Pons (tissue), 1 donor: ENCODE measurements around the gene NAV2.

ENCODE experiments used
- DNase-seq: peaks from one replicate; pipeline ENCODE4 v3.0.0-alpha.2; 2016; ENCODE audit warnings: low spot score

The NAV2 gene

DNA sequence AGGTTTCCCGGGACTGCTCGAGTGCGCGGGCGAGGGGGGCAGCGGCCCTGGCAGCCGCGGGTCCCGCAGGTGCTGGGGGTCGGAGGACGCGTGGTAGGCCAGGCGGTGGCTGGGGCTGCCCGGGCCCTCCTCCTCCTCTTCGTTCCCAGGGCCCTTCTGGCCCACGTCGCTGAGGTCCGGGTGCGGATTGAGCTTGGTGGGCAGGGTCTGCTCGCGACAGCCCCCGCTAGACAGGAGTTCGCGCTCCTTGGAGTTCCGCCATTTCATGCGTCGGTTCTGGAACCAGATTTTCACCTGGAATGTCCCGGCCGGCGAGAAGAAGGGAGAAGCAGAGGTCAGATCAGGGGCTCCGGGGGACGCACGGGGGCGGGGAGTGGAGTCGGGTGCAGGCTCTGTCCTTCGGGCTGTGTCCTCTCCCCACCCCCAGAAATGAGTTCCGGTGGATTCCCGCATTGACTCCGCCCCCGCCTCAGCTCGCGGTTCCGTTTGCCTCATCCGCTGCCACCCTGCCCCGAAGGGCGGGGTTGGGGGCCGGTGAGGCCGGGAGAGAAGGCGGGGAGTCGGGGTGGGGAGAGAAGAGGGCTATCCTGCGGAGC, 443.7 kb downstream of the NAV2 start:
- no peak for DNase-seq

DNA sequence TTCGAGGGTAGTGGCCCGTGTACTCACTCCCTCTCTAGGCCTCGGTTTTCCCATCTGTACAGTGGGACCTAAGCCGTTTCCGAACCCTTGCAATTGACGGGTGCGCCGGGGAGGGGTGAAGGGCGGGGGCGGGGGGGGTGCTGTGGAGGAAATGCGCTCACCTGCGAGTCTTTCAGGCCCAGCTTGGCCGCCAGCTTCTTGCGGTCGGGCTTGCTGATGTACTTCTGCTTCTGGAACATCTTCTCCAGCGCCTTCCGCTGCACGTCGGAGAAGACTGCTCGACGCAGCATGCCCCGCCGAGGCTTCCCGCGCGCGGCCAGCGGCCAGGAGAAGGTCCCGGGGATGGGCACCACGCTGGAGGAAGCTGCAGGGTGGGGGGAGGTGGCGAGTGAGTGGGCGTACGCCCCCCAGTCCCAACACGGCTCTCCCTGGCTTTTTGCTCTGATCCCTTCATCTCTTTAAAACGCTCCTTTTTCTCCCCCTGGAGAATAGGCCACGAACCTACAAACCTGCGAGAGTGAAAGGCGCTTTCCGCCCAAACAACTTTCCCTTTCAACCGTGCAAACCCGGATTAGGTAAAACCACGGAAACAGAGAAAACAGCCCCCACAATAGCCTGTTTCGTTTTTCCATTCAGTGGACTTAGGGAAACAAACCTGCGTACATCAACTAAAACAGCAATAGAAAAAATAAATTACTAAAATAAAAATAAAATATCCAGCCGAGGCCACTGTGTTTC, 444.4 kb downstream of the NAV2 start:
- no peak for DNase-seq

DNA sequence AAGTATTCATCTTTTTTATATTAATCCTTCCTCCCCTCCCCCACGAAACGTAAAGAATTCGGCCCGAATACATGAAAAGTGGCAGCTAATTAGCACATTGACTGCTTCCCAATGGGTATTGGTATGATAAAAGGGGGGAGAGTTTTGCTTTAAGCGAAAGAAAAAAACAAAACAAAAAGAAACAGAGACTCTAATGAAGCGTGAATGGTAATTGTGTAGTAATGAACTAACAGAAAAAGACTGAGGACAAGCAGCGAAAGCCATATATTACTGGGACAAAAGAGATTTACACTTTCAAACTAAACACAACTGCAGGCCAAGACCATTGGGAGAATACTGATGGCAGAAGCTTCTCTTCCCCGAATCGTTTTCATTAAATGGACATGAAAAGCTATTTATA, 445.1 kb downstream of the NAV2 start:
- no peak for DNase-seq

DNA sequence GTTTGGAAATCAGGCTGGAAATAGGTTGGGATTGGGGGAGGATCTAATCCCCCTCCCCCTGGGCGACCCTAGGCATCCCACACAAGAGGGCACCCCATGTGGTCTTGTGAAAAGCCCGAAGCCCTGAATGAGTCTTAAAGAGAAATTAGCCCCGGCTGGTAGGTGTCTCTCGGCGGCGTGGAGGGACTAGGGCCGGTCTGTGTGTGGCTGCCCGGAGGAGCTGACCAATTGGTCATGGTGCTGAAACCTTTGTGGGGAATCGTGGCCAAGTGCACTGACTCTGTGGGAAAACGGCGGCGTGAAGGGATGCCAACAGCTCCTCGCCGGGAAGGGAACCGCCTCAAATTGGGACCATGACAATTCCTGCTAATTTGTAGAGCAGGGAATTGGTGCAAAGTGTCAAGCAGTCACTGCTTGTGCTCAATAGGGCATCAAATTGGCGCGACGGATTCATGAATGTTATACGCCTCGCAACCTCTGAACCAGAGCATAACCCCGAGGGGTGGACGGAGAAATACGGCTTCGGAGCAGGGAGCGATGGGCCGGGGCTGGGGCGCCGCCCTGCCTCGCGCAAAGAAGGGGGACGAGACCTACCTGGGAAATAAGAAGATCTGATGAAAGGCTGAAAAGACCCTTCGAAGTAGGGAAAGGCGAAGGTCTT, 446.1 kb downstream of the NAV2 start:
- DNase-seq: peak; percentile 11

DNA sequence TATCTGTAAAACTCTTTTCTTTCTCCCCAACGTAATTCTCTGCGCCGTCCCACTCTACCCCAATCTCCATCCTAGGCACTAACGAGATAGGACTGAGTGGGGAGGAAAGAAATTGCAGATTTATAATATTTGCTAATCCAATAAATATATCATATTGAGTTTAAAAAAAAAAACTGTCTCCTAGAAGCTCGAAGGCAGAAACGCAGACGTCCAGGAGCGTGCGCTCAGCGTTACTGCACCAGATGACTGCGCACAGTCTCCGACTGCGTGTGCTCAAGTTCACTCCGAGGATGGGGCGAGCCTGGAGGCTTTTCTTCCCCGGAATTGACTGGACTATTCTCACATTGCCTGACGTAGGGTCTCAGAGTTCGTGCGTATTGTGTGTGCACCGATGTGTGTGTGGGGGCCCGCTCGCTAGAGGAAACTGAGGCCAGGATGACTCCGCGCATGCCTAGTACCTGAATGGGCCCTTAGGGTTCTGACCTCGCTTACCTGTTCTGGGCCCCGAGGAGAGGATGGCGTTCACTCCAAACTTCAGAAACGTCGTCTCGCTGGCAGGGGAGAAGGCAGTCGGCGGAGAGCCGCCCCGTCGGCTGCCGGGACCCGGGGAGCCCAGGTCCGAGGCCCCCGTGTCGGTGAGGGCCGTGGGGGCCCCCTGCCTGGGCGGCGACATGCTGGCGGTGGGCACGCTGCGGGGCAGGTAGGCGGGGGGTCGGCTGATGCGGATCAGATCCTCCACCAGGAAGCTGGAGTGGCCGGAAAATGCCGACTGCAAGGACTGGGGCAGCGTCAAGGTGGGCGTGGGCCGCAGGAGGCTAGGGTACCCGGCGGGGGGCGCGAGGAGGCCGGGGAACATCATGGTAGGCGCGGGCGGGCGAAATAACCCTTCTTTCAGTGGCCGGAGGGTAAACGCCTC, 447.1 kb downstream of the NAV2 start:
- DNase-seq: no peak

DNA sequence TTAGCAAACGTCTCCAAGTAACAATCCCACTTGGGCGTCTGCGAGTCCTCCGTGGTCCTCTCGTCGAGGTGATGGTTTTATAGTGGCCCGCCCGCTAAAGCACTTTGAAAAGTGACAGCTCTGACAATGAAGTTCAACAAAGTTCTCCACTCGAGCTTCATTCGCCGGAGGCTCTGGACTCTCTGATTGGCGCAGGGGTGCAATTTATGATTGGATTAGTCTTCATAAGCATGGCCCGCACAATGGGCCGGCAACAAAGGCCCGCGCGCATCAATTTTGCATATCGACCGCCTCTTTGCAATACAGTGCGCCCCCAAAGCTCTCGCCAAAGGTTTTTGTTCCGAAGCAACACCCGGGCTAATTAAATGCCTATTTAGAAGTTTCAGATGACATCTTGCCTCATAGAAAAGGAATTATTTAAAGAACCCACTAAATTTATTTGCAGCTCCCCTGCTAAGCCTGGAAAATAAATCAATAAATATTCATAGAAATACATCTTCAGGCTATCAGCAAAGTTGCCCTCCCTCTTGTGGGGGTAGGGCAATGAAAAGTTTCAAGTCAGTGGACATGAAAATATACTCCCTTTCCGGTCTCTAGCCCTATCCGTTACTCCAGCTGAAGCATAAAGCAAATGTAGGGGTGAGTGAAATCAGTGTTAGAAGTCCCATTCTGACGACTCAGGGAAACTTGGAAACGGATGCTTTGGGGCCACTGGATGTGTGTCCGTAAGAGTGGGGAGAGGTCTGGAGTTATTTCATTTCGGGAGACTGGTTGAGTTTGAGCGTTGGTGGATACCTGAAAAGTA, 448.0 kb downstream of the NAV2 start, which contains the start of gene DBX1:
Gene DBX1 (minus strand): TSS at position 51 of the 805 bp plus-strand sequence. CDS start 151 bp downstream, outside the sequence.
- DNase-seq: no peak

DNA sequence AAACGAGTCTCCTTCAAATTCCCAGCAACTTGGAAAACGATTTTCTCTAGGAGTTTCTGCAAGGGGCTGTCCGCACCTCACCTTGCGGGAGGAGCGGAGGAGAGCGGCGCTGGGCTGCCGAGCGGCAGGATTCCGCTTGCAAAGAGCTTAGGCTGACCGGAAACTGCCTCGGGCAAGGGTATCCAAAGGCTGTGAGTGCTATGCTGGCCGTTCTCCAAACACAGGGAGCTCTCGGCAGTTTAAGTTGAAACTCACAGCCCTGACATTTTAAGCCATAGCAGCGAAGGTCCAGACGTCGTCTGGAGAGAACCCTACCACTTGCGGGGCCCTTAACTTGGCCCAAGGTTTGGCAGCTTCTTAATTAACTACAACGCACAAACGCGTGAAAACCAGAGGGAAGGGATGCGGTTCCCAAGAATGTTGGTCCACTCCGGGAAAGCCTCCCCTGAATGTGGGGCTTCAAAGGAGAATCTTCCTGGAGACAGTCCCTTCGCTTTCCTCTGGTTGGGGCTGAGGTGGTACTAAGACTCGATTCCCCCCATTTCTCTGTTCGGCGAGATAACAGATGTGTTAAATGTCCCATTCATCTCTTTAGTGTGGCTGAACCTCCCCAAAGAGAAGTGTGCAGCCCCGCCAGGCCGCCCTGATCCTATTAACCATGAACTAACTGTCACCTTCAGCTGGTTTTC, 448.7 kb downstream of the NAV2 start:
- no peak for DNase-seq

DNA sequence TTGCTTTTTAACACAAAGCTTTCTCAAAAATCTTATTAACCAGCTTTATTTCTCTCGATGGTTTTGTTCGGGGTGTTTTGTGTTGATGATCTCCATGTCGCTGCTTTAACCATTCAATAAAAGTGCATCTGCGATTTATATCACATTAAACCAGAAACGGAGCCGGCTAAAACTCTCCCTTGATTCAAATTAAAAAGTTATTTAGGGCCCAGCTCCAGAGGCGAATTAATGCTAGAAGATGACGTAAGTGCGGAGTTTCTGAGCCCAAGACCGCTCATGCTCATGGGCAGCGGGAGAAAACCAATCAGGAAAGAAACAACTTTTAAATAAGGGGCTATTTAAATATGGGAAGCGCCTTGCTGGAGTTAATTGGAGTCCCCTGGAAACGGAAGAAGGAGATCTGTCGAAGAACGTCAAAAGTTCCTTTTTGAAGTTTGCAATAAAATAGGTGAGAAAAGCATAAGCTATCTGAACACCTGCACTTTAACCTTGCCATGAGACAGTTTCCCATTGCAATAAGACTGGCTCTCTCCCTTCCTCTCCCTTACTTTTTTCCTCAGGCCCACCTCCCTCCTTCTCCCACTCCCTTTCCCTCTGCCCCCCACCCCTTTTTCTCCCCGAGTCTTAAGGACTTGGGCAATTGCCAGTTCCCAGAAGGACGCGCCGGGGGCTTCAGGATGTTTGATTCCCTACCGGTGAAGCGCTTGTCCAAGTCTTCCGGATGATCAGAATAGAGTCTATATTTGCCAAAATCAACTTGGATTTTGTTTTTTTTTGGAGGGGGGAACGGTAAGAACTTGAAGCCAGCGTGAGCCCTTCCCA, 449.5 kb downstream of the NAV2 start:
- DNase-seq: no peak

DNA sequence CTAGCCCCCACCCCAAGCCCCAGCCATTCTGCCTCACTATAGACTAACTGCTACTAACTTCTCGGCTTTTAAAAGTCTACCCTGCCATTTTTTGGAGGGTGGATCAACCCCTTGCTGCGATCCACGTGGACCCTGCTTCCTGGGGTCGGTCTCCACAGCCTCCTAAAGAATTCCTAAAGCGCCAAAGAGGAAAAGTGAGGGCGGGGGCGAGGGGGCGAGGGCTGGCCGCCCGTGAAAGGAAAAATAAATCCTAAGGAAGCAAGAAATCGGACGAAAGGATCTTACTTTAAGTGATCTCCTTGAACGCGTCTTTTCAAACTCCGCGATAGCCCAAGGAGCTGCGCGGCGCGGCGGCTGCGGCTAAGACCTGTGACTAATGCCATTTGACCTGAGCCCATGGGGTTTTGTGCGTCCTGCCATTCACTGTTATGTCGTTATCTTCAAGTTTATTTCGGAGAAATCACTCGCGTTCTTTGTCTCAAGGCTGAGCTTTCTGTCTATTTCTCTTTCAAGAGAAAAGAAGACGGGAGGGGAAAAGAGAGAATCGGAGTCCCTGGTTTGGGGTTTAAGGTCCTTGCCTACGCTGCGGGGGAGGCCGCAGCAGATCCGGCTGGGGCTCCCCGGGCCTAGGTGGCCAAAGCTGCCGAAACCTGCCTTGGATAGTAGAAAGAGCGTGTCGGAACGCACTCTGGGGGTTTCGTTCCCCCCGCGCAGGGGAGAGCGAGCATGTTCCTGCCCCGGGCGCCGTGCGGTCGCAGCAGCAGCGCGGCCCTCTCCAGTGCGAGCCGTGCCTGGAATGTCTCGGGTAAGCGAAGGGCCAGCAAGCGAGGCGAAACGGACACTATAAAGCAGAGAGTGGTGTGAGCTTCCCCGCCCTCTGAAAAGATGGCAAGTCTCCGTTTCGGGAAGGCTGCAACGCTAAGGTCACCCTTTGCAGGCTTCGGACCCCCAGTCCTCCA, 450.5 kb downstream of the NAV2 start:
- no peak for DNase-seq

DNA sequence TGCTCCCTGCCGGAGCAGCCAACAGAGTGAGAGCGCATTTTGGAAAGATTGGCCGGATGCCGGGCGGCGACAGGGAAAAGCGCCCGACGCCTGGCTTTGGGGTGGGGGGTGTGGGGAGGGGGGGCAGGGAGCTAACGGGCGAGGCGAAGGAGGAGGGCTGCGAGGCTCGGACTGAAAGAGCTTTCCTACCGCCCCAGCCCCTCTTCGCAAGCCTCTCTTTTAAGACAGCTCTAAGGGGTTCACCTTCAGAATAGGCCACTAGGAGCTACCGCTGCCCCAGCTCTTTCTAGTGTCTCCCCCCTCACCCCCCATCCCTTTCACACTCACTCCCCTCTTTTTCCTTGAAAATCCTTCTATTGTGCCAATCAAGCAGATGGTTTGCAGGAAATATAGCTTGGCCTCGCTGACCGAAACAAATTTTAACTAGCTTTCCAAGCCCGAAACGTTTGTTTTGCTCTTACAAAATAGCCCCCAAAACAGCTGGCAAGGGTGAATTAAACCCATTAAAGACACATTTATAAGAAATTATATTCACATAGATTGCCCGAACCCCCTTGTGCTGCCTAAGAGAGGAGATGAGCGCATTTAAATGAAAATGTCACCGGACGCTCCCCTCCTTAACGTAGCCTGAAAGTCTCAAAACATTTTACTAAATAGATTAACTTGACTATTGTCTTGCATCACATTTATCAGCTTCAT, 451.3 kb downstream of the NAV2 start:
- DNase-seq: no peak
